Esophagus muscularis mucosa (tissue), 4 donors: Measurements from ENCODE around the gene USP24.

Experiments
- EP300 ChIP-seq: sonication (generic); formaldehyde crosslinking; IDR thresholded peaks from one replicate; pipeline ENCODE4 v1.6.1; 2017; ENCODE audit warnings: antibody characterized with exemption
- POLR2A ChIP-seq: fragments of 450-650 bp; IDR thresholded peaks from one replicate; pipeline ENCODE4 v1.6.1; 2017; ENCODE audit warnings: antibody characterized with exemption, moderate library complexity, mild to moderate bottlenecking, low read depth
- POLR2AphosphoS5 ChIP-seq, 2 donors: sonication (generic); formaldehyde crosslinking; IDR thresholded peaks; one replicate each; pipeline ENCODE4 v1.6.1; 2017; ENCODE audit warnings: antibody characterized with exemption in 2 of 2
- TF ChIP-seq, protein P1 (sequence below), 3 experiments: fragments of 200-600 bp in 2 of 3; fragments of 450-650 bp in 1 of 3; sonication (generic) in 2 of 3; IDR thresholded peaks; one replicate each; pipeline ENCODE4 v1.5.1; 2017 to 2019; ENCODE audit warnings: antibody characterized with exemption in 3 of 3, mild to moderate bottlenecking in 2 of 3, moderate library complexity in 1 of 3

DNA sequence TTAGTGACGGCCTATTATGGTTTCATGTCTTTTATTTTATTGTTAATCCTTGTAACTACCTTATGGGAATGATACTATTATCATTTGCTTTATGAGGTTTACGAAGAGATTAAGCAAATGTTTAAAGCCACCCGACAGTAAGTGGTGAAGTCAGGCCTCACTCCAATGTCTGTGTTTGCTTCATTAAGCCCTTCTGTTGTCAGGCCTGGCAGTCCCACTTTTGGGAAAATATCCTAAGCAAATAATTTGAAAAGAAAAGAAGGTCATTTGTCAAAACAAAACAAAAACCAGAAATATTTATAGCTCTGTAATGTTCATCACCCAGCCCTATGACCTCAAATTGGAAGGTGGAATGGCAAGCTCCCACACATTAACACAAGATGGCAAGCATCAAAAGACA, 40.7 kb upstream of the USP24 start:
- TF ChIP-seq, protein P1, sequence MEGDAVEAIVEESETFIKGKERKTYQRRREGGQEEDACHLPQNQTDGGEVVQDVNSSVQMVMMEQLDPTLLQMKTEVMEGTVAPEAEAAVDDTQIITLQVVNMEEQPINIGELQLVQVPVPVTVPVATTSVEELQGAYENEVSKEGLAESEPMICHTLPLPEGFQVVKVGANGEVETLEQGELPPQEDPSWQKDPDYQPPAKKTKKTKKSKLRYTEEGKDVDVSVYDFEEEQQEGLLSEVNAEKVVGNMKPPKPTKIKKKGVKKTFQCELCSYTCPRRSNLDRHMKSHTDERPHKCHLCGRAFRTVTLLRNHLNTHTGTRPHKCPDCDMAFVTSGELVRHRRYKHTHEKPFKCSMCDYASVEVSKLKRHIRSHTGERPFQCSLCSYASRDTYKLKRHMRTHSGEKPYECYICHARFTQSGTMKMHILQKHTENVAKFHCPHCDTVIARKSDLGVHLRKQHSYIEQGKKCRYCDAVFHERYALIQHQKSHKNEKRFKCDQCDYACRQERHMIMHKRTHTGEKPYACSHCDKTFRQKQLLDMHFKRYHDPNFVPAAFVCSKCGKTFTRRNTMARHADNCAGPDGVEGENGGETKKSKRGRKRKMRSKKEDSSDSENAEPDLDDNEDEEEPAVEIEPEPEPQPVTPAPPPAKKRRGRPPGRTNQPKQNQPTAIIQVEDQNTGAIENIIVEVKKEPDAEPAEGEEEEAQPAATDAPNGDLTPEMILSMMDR (IDR thresholded peaks at IDR 0.05): no peak
- TF ChIP-seq POLR2A (no peak), POLR2AphosphoS5 (IDR thresholded peaks at IDR 0.05) (no peak), EP300 (no peak)
